ENCODE measurements around the gene XYLT2. TPM values are rescaled to one million over a fixed set of nuclear protein-coding genes. Genes with fewer than 3 reads are reported as not detected.

Gene XYLT2
- total RNA-seq, 2 donors from 2014 or later, result 17.1 to 20.6 TPM

GRCh38 chr17:50303051-50303450 is 42.9 kb upstream of the XYLT2 start:
- no peaks in the 10 kb centered on the region for H3K27me3 ChIP-seq
- H3K4me1 ChIP-seq, result peaks cover 0 to 11% of the 10 kb centered on the region in 2 donors
- DNase-seq (ENCODE audit: low spot score), result no peak
- no peak for TF ChIP-seq CTCF (IDR thresholded peaks at IDR 0.05)
- H3K9me3 ChIP-seq, result no peaks in the 10 kb centered on the region
- no peak overlapping the region for H3K27ac ChIP-seq
- H3K36me3 ChIP-seq, result no peaks in the 10 kb centered on the region
- no peak overlapping the region for H3K4me3 ChIP-seq

GRCh38 chr17:50303596-50303995 is 42.3 kb upstream of the XYLT2 start:
- Histone ChIP-seq H3K9me3 (no peaks in the 10 kb centered on the region), H3K4me3 (no peak overlapping the region), H3K4me1 (peaks cover 0 to 11% of the 10 kb centered on the region in 2 donors), H3K27me3 (no peaks in the 10 kb centered on the region), H3K36me3 (no peaks in the 10 kb centered on the region), H3K27ac (no peak overlapping the region)
- no peak for TF ChIP-seq CTCF (IDR thresholded peaks at IDR 0.05)
- no peak for DNase-seq (ENCODE audit: low spot score)

- Histone ChIP-seq H3K27me3 (no peaks in the 10 kb centered on the region), H3K4me3 (no peak overlapping the region), H3K27ac (no peak overlapping the region), H3K36me3 (no peaks in the 10 kb centered on the region), H3K4me1 (peaks cover 0 to 11% of the 10 kb centered on the region in 2 donors), H3K9me3 (no peaks in the 10 kb centered on the region)
- DNase-seq (ENCODE audit: low spot score), result no peak
- no peak for TF ChIP-seq CTCF (IDR thresholded peaks at IDR 0.05)
Measured at GRCh38 chr17:50304781-50305404, 41.0 kb upstream of the XYLT2 start.

- no peak for TF ChIP-seq CTCF (IDR thresholded peaks at IDR 0.05)
- DNase-seq (ENCODE audit: low spot score), result no peak
- no peaks in the 10 kb centered on the region for H3K27me3 ChIP-seq
- no peaks in the 10 kb centered on the region for H3K36me3 ChIP-seq
- no peak overlapping the region for H3K27ac ChIP-seq
- H3K4me1 ChIP-seq, result peaks cover 0 to 11% of the 10 kb centered on the region in 2 donors
- H3K4me3 ChIP-seq, result no peak overlapping the region
- no peaks in the 10 kb centered on the region for H3K9me3 ChIP-seq
Measured at GRCh38 chr17:50307654-50308053, 38.3 kb upstream of the XYLT2 start.

GRCh38 chr17:50308666-50309065 is 37.3 kb upstream of the XYLT2 start:
- Histone ChIP-seq H3K4me3 (no peak overlapping the region), H3K9me3 (no peaks in the 10 kb centered on the region), H3K27ac (no peak overlapping the region), H3K4me1 (peaks cover 0 to 11% of the 10 kb centered on the region in 2 donors), H3K27me3 (no peaks in the 10 kb centered on the region), H3K36me3 (no peaks in the 10 kb centered on the region)
- no peak for TF ChIP-seq CTCF (IDR thresholded peaks at IDR 0.05)
- no peak for DNase-seq (ENCODE audit: low spot score)
